H9 (cell line): ENCODE measurements around the gene SRP68. TPM values are rescaled to one million over a fixed set of nuclear protein-coding genes. Genes with fewer than 3 reads are reported as not detected.

ENCODE experiments used
- DNase-seq: peaks from one replicate; pipeline ENCODE4 v3.0.0-alpha.2; 2017
- H2AFZ ChIP-seq: one replicate; pipeline ENCODE4 v1.6.1; 2013; ENCODE audit warnings: mild to moderate bottlenecking, low read length, control low read depth, moderate library complexity
- H2AK5ac ChIP-seq: 2 replicates; pipeline ENCODE4 v1.6.1; 2013; ENCODE audit warnings: low read length, control low read depth, mixed read lengths; ENCODE audit not compliant: insufficient read length
- H2BK120ac ChIP-seq: one replicate; pipeline ENCODE4 v1.6.1; 2013; ENCODE audit warnings: low read depth, mild to moderate bottlenecking, low read length, control low read depth, inconsistent platforms; ENCODE audit not compliant: poor library complexity, severe bottlenecking
- H2BK12ac ChIP-seq: 2 replicates; pipeline ENCODE4 v1.6.1; 2013; ENCODE audit warnings: low read length, control low read depth, mixed read lengths, low read depth; ENCODE audit not compliant: insufficient read length
- H2BK15ac ChIP-seq: 2 replicates; pipeline ENCODE4 v1.6.1; 2013; ENCODE audit warnings: low read depth, low read length, control low read depth
- H2BK20ac ChIP-seq: one replicate; pipeline ENCODE4 v1.6.1; 2013; ENCODE audit warnings: low read depth, mild to moderate bottlenecking, low read length, control low read depth, inconsistent platforms; ENCODE audit not compliant: poor library complexity, severe bottlenecking
- H2BK5ac ChIP-seq: 2 replicates; pipeline ENCODE4 v1.6.1; 2013; ENCODE audit warnings: low read length, control low read depth, mixed read lengths; ENCODE audit not compliant: insufficient read length
- H3K14ac ChIP-seq: 2 replicates; pipeline ENCODE4 v1.6.1; 2013; ENCODE audit warnings: low read length, control low read depth; ENCODE audit not compliant: insufficient read depth
- H3K18ac ChIP-seq: 2 replicates; pipeline ENCODE4 v1.6.1; 2013; ENCODE audit warnings: low read depth, mild to moderate bottlenecking, mixed read lengths, low read length, control low read depth; ENCODE audit not compliant: insufficient read length
- H3K23ac ChIP-seq: 2 replicates; pipeline ENCODE4 v1.6.1; 2013; ENCODE audit warnings: low read length, control low read depth, mixed read lengths, low read depth; ENCODE audit not compliant: insufficient read length
- H3K23me2 ChIP-seq: 2 replicates; pipeline ENCODE4 v1.6.1; 2013; ENCODE audit warnings: low read depth, mild to moderate bottlenecking, mixed read lengths, low read length, control low read depth; ENCODE audit not compliant: insufficient read length, poor library complexity, severe bottlenecking
- H3K27ac ChIP-seq: 2 replicates; pipeline ENCODE4 v1.5.1; 2013; ENCODE audit warnings: low read length, control low read depth, mixed read lengths, low read depth; ENCODE audit not compliant: insufficient read length
- H3K27me3 ChIP-seq: 2 replicates; pipeline ENCODE4 v1.6.1; 2013; ENCODE audit warnings: low read length, control low read depth, inconsistent platforms; ENCODE audit not compliant: insufficient read depth
- H3K4ac ChIP-seq: 2 replicates; pipeline ENCODE4 v1.6.1; 2013; ENCODE audit warnings: low read depth, mild to moderate bottlenecking, control low read depth, inconsistent platforms, low read length, moderate library complexity
- H3K4me1 ChIP-seq: 2 replicates; pipeline ENCODE4 v1.6.1; 2013; ENCODE audit warnings: low read length, control low read depth, inconsistent platforms; ENCODE audit not compliant: insufficient read depth
- H3K4me2 ChIP-seq: 2 replicates; pipeline ENCODE4 v1.6.1; 2013; ENCODE audit warnings: low read length, control low read depth, mixed read lengths; ENCODE audit not compliant: insufficient read length, insufficient read depth
- H3K56ac ChIP-seq: 2 replicates; pipeline ENCODE4 v1.6.1; 2013; ENCODE audit warnings: low read depth, mild to moderate bottlenecking, mixed read lengths, low read length, control low read depth; ENCODE audit not compliant: insufficient read length
- H3K79me1 ChIP-seq: 2 replicates; pipeline ENCODE4 v1.6.1; 2013; ENCODE audit warnings: low read depth, mild to moderate bottlenecking, moderate library complexity, low read length, control low read depth, inconsistent platforms; ENCODE audit not compliant: insufficient read depth, poor library complexity, severe bottlenecking
- H3K79me2 ChIP-seq: 2 replicates; pipeline ENCODE4 v1.6.1; 2013; ENCODE audit warnings: low read length, control low read depth, inconsistent platforms; ENCODE audit not compliant: insufficient read depth
- H3K9ac ChIP-seq: 2 replicates; pipeline ENCODE4 v1.6.1; 2013; ENCODE audit warnings: low read length, control low read depth, mixed read lengths; ENCODE audit not compliant: insufficient read length; ENCODE audit errors: extremely low read depth
- H3K9me3 ChIP-seq: one replicate; pipeline ENCODE4 v1.6.1; 2013; ENCODE audit warnings: low read depth, low read length, inconsistent platforms; ENCODE audit not compliant: control insufficient read depth
- H3T11ph ChIP-seq: one replicate; pipeline ENCODE4 v1.6.1; 2013; ENCODE audit warnings: mild to moderate bottlenecking, low read length, control low read depth, inconsistent platforms
- H4K20me1 ChIP-seq: one replicate; pipeline ENCODE4 v1.6.1; 2013; ENCODE audit not compliant: control insufficient read depth, insufficient read length, insufficient read depth
- H4K5ac ChIP-seq: 2 replicates; pipeline ENCODE4 v1.6.1; 2013; ENCODE audit warnings: low read depth, mild to moderate bottlenecking, mixed read lengths, low read length, control low read depth; ENCODE audit not compliant: insufficient read length
- H4K8ac ChIP-seq: replicated peaks from 2 replicates; pipeline ENCODE4 v1.6.1; 2013; ENCODE audit warnings: low read length, control low read depth, mixed read lengths, low read depth; ENCODE audit not compliant: insufficient read length
- H4K91ac ChIP-seq: 2 replicates; pipeline ENCODE4 v1.6.1; 2013; ENCODE audit warnings: low read depth, mild to moderate bottlenecking, moderate library complexity, mixed read lengths, low read length, control low read depth; ENCODE audit not compliant: insufficient read length
- H3K27ac Mint-ChIP-seq, 3 experiments: 2 replicates in 2 of 3; 3 replicates in 1 of 3; pipeline ENCODE4 v1.8.0; 2020 to 2021; ENCODE audit warnings: mixed read lengths in 3 of 3, mild to moderate bottlenecking in 1 of 3, moderate library complexity in 1 of 3
- H3K27me3 Mint-ChIP-seq: 2 replicates; pipeline ENCODE4 v1.8.0; 2021; ENCODE audit warnings: low read depth, mild to moderate bottlenecking, moderate library complexity, mixed read lengths
- H3K36me3 Mint-ChIP-seq, 3 experiments: 2 replicates in 2 of 3; 3 replicates in 1 of 3; pipeline ENCODE4 v1.8.0; 2020 to 2021; ENCODE audit warnings: low read depth in 3 of 3, mixed read lengths in 3 of 3; ENCODE audit not compliant: insufficient read depth in 1 of 3
- H3K4me1 Mint-ChIP-seq, 2 experiments: 2 replicates each; pipeline ENCODE4 v1.8.0; 2020; ENCODE audit warnings: mixed read lengths in 2 of 2
- H3K4me3 Mint-ChIP-seq, 2 experiments: 2 replicates in 1 of 2; 3 replicates in 1 of 2; pipeline ENCODE4 v1.8.0; 2020 to 2021; ENCODE audit warnings: mild to moderate bottlenecking in 2 of 2, mixed read lengths in 2 of 2, moderate library complexity in 1 of 2
- H3K9me3 Mint-ChIP-seq, 2 experiments: 2 replicates in 1 of 2; 3 replicates in 1 of 2; pipeline ENCODE4 v1.8.0; 2020; ENCODE audit warnings: mild to moderate bottlenecking in 2 of 2, mixed read lengths in 2 of 2, moderate library complexity in 1 of 2
- CTCF ChIP-seq: fragments of 200-600 bp; sonication (generic); conservative IDR thresholded peaks from 3 replicates; pipeline ENCODE4 v1.8.0; 2021; ENCODE audit warnings: antibody characterized with exemption, mild to moderate bottlenecking
- WGBS: extraction: QIAGEN DNeasy Blood & Tissue Kit; methylation state at CpG from one replicate; pipeline ENCODE4 v1.1.7; 2013; ENCODE audit warnings: missing lambda C conversion rate, low lambda C conversion rate, mixed read lengths; ENCODE audit not compliant: insufficient read length; ENCODE audit errors: extremely low coverage; 5-methylcytosine and 5-hydroxymethylcytosine counted together
- total RNA-seq: library from RNA; stranded (reverse); gene quantifications from 2 replicates; pipeline ENCODE4 v1.2.1, GENCODE V29; 2021

Gene SRP68
- total RNA-seq, 1 experiment from 2014 or later, result 86.1 TPM

- no peaks in the 10 kb centered on the region for H3K9me3 ChIP-seq
- no peak for TF ChIP-seq CTCF
- Mint-ChIP-seq H3K4me3 (no peak overlapping the region; a peak in 1 of 5 replicates), H3K27ac (no peak overlapping the region), H3K9me3 (peaks cover 0 to 5% of the 10 kb centered on the region in 2 experiments; a peak in 1 of 5 replicates), H3K4me1 (peaks cover 0 to 2% of the 10 kb centered on the region in 2 experiments; a peak in 2 of 4 replicates), H3K27me3 (no peaks in the 10 kb centered on the region), H3K36me3 (no peaks in the 10 kb centered on the region; a peak in 1 of 7 replicates)
- H3K23ac ChIP-seq, result no peak overlapping the region
- H4K8ac ChIP-seq, result no peak overlapping the region
- no peak overlapping the region for H2BK15ac ChIP-seq
- no peaks in the 10 kb centered on the region for H4K20me1 ChIP-seq
- no peaks in the 10 kb centered on the region for H3K79me1 ChIP-seq
- no peak overlapping the region for H3K18ac ChIP-seq
- H2AK5ac ChIP-seq, result no peak overlapping the region
- H3K56ac ChIP-seq, result no peak overlapping the region
- WGBS, result no CpG with 5 or more reads among the region's 2 CpGs
- no peak overlapping the region for H4K91ac ChIP-seq
- no peaks in the 10 kb centered on the region for H3K79me2 ChIP-seq
- no peak overlapping the region for H3K4ac ChIP-seq
- H3K4me1 ChIP-seq, result no peaks in the 10 kb centered on the region
- H3K14ac ChIP-seq, result no peak overlapping the region
- no peak overlapping the region for H3K4me2 ChIP-seq
- H2AFZ ChIP-seq, result no peak overlapping the region
- no peaks in the 10 kb centered on the region for H3K27me3 ChIP-seq
- no peak overlapping the region for H3K9ac ChIP-seq
- H4K5ac ChIP-seq, result no peak overlapping the region
- no peak overlapping the region for H2BK120ac ChIP-seq
- no peak overlapping the region for H3T11ph ChIP-seq
- no peak overlapping the region for H2BK12ac ChIP-seq
- H3K27ac ChIP-seq, result no peak overlapping the region
- DNase-seq, result no peak
- no peak overlapping the region for H2BK5ac ChIP-seq
- no peak overlapping the region for H2BK20ac ChIP-seq
- H3K23me2 ChIP-seq, result no peaks in the 10 kb centered on the region
Measured at GRCh38 chr17:76111956-76112355, 39.6 kb upstream of the SRP68 start.
